Ovary (tissue), 3 donors: Measurements from ENCODE around the gene COL4A1.

ENCODE experiments used
- EP300 ChIP-seq: sonication (generic); formaldehyde crosslinking; IDR thresholded peaks from one replicate; pipeline ENCODE4 v1.6.1; 2017; ENCODE audit warnings: antibody characterized with exemption
- POLR2A ChIP-seq: fragments of 450-650 bp; IDR thresholded peaks from one replicate; pipeline ENCODE4 v1.6.1; 2017; ENCODE audit warnings: antibody characterized with exemption, mild to moderate bottlenecking, moderate library complexity
- TF ChIP-seq, protein P1 (sequence below), 3 donors: fragments of 450-650 bp in 2 of 3; fragments of 200-600 bp in 1 of 3; IDR thresholded peaks; one replicate each; pipeline versions ENCODE4 v1.5.1 to v1.8.0; 2016 to 2022; ENCODE audit warnings: antibody characterized with exemption in 3 of 3, mild to moderate bottlenecking in 1 of 3
- donor health status: DM: no; HTN: no; CAD: no.

DNA sequence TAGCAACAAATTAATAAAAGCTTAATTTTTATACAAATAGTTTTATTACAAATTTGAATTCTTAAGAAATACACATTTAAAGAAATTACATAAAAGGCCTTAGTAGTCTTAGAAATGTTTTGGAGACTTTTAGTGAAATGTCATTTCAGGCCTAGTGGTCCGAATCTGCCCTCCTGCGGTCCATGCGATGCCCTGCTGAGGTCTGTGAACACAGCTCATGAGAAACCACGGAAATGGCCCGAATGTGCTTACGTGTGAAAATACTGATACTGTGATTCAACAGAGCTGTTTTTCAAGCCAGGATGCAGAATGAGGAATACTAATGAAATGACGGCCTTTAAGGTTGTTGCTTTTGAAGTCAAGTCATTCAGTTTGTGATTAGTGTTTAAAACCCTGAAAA, 157.9 kb downstream of the COL4A1 start:
- TF ChIP-seq POLR2A: no peak
- TF ChIP-seq, protein P1, sequence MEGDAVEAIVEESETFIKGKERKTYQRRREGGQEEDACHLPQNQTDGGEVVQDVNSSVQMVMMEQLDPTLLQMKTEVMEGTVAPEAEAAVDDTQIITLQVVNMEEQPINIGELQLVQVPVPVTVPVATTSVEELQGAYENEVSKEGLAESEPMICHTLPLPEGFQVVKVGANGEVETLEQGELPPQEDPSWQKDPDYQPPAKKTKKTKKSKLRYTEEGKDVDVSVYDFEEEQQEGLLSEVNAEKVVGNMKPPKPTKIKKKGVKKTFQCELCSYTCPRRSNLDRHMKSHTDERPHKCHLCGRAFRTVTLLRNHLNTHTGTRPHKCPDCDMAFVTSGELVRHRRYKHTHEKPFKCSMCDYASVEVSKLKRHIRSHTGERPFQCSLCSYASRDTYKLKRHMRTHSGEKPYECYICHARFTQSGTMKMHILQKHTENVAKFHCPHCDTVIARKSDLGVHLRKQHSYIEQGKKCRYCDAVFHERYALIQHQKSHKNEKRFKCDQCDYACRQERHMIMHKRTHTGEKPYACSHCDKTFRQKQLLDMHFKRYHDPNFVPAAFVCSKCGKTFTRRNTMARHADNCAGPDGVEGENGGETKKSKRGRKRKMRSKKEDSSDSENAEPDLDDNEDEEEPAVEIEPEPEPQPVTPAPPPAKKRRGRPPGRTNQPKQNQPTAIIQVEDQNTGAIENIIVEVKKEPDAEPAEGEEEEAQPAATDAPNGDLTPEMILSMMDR (IDR thresholded peaks at IDR 0.05): no peak
- TF ChIP-seq EP300: no peak
